ENCODE measurements around the gene CAPN2.
"Not testable (repeated sequence)": the region's sequence is repeated elsewhere in the genome, so short reads cannot be mapped to it uniquely, and the experiment has no call there.

CAPN2 gene

DNA sequence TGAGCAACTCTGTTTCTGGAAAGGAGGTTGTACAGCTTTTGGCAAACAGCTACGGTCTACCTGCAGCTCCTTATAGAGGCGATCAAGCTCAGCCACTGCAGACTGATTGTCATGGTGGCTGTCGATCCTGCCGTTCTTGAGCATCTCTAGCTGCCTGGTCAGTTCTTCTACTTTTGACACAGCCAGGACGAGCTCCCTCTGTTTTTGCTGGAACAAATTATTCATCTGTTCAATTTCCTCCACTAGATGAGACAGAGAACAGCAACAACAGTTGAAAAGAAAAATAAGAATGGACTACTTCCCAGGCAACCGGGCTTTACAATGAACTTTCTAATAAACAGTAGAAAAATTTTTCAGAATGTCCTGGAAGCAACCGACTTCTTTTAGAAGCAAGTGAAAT lies 90.9 kb downstream of the CAPN2 start:
- no peaks in the 10 kb centered on the region for H3F3A ChIP-seq (ENCODE audit: insufficient read depth)
- H3K27me3 ChIP-seq (ENCODE audit: low read length): no peaks in the 10 kb centered on the region
- H3K9me2 ChIP-seq (replicated peaks; ENCODE audit: insufficient read depth, low read length): no peaks in the 10 kb centered on the region
- no peaks in the 10 kb centered on the region for H3K79me2 ChIP-seq (ENCODE audit: insufficient read depth, low read length)
- no peak overlapping the region for H3K4me2 ChIP-seq (ENCODE audit: low read depth, low read length, poor library complexity, severe bottlenecking)
- H3K4me3 ChIP-seq (ENCODE audit: insufficient read depth, low read length, poor library complexity, severe bottlenecking): no peak overlapping the region
- H2AFZ ChIP-seq (ENCODE audit: low read depth, low read length, severe bottlenecking): no peak overlapping the region
- H3K9me3 ChIP-seq (ENCODE audit: insufficient read depth, low read length): no peaks in the 10 kb centered on the region
- no peak overlapping the region for H3K9ac ChIP-seq (ENCODE audit: low read length)
- no peaks in the 10 kb centered on the region for H4K20me1 ChIP-seq (ENCODE audit: low read depth, low read length)
- no peak for TF ChIP-seq EZH2phosphoT487 (conservative IDR thresholded peaks at IDR 0.05; ENCODE audit: low read length)
- TF ChIP-seq, protein P1, sequence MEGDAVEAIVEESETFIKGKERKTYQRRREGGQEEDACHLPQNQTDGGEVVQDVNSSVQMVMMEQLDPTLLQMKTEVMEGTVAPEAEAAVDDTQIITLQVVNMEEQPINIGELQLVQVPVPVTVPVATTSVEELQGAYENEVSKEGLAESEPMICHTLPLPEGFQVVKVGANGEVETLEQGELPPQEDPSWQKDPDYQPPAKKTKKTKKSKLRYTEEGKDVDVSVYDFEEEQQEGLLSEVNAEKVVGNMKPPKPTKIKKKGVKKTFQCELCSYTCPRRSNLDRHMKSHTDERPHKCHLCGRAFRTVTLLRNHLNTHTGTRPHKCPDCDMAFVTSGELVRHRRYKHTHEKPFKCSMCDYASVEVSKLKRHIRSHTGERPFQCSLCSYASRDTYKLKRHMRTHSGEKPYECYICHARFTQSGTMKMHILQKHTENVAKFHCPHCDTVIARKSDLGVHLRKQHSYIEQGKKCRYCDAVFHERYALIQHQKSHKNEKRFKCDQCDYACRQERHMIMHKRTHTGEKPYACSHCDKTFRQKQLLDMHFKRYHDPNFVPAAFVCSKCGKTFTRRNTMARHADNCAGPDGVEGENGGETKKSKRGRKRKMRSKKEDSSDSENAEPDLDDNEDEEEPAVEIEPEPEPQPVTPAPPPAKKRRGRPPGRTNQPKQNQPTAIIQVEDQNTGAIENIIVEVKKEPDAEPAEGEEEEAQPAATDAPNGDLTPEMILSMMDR (IDR thresholded peaks at IDR 0.05; ENCODE audit: insufficient read depth, low read length, poor library complexity, severe bottlenecking): no peak
- H3K27ac ChIP-seq (ENCODE audit: low read depth, low read length): no peak overlapping the region
- no peaks in the 10 kb centered on the region for H3K36me3 ChIP-seq (ENCODE audit: low read length)

DNA sequence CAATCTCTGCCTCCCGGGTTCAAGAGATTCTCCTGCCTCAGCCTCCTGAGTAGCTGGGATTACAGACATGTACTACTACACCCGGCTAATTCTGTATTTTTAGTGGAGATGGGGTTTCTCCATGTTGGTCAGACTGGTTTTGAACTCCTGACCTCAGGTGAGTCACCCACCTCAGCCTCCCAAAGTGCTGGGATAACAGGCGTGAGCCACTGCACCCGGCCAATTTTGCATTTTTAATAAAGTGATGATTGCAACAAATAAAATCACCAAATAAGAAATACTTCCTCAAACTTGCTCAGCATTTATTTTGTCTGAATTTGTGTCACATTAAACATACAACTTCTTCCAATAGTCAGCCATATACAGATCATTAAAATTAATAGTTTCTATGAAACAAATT lies 97.6 kb downstream of the CAPN2 start:
- H3K36me3 ChIP-seq (ENCODE audit: low read length); H4K20me1 ChIP-seq (ENCODE audit: low read depth, low read length); H3K4me3 ChIP-seq (ENCODE audit: insufficient read depth, low read length, poor library complexity, severe bottlenecking); H3K9me2 ChIP-seq (replicated peaks; ENCODE audit: insufficient read depth, low read length); H2AFZ ChIP-seq (ENCODE audit: low read depth, low read length, severe bottlenecking); H3K27me3 ChIP-seq (ENCODE audit: low read length); H3K4me2 ChIP-seq (ENCODE audit: low read depth, low read length, poor library complexity, severe bottlenecking); H3K9ac ChIP-seq (ENCODE audit: low read length); H3K9me3 ChIP-seq (ENCODE audit: insufficient read depth, low read length); H3K79me2 ChIP-seq (ENCODE audit: insufficient read depth, low read length); H3K27ac ChIP-seq (ENCODE audit: low read depth, low read length); H3F3A ChIP-seq (ENCODE audit: insufficient read depth): not testable (repeated sequence)

DNA sequence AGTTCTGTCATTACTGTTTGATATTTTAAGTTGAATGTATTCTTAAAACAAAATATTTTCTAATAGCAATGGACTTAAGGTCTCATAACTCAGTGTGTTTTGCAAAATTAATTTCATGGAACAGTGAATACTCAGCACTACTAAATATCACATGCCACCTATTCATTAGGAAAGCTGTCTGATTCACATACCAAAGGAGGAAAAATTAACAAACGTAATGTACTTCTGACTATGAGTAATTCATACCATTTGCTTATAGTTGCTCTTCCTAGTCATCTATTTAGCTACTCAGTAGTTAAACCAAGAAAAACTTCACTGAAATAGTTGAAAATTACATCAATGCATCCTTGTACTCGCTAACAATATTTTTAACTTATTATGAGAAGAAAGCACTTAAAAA lies 98.2 kb downstream of the CAPN2 start:
- Histone ChIP-seq H3K9me2 (replicated peaks; ENCODE audit: insufficient read depth, low read length) (no peaks in the 10 kb centered on the region), H4K20me1 (ENCODE audit: low read depth, low read length) (no peaks in the 10 kb centered on the region), H3K4me3 (ENCODE audit: insufficient read depth, low read length, poor library complexity, severe bottlenecking) (no peak overlapping the region), H2AFZ (ENCODE audit: low read depth, low read length, severe bottlenecking) (no peak overlapping the region), H3K9ac (ENCODE audit: low read length) (no peak overlapping the region), H3K9me3 (ENCODE audit: insufficient read depth, low read length) (no peaks in the 10 kb centered on the region), H3K36me3 (ENCODE audit: low read length) (peaks cover 6% of the 10 kb centered on the region; the same call in 1 of the 2 replicates), H3K27me3 (ENCODE audit: low read length) (no peaks in the 10 kb centered on the region), H3K27ac (ENCODE audit: low read depth, low read length) (no peak overlapping the region), H3K4me2 (ENCODE audit: low read depth, low read length, poor library complexity, severe bottlenecking) (no peak overlapping the region), H3K79me2 (ENCODE audit: insufficient read depth, low read length) (no peaks in the 10 kb centered on the region), H3F3A (ENCODE audit: insufficient read depth) (no peaks in the 10 kb centered on the region)
- TF ChIP-seq, protein P1 (IDR thresholded peaks at IDR 0.05; ENCODE audit: insufficient read depth, low read length, poor library complexity, severe bottlenecking): no peak
- no peak for TF ChIP-seq EZH2phosphoT487 (conservative IDR thresholded peaks at IDR 0.05; ENCODE audit: low read length)

DNA sequence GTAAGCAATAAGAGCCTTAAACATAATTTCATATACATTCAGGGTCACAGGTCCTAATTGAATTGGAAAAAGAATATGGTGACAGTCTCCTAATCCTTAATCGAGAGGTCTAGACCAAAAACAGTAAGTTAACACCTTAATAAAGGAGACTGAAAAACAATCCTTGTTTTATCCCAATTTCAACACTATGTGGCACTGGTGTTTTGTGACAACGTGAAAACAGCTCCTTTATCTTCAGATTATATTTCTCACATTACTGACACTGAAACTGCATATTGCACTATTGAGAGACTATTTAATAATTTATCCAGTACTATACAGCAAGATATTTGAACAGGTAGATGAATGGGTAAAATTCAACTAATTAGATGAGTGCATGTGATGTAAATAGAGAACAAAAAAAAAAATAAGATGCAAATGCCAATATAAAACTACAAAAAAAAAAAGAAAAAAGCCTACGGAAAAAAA lies 99.3 kb downstream of the CAPN2 start:
- Histone ChIP-seq H3K27me3 (ENCODE audit: low read length) (no peaks in the 10 kb centered on the region), H3K79me2 (ENCODE audit: insufficient read depth, low read length) (no peaks in the 10 kb centered on the region), H3K4me2 (ENCODE audit: low read depth, low read length, poor library complexity, severe bottlenecking) (no peak overlapping the region), H4K20me1 (ENCODE audit: low read depth, low read length) (no peaks in the 10 kb centered on the region), H2AFZ (ENCODE audit: low read depth, low read length, severe bottlenecking) (no peak overlapping the region), H3K4me3 (ENCODE audit: insufficient read depth, low read length, poor library complexity, severe bottlenecking) (no peak overlapping the region), H3K36me3 (ENCODE audit: low read length) (peaks cover 6% of the 10 kb centered on the region; the same call in 1 of the 2 replicates), H3K9ac (ENCODE audit: low read length) (no peak overlapping the region), H3K9me2 (replicated peaks; ENCODE audit: insufficient read depth, low read length) (no peaks in the 10 kb centered on the region), H3K9me3 (ENCODE audit: insufficient read depth, low read length) (no peaks in the 10 kb centered on the region), H3F3A (ENCODE audit: insufficient read depth) (no peaks in the 10 kb centered on the region), H3K27ac (ENCODE audit: low read depth, low read length) (no peak overlapping the region)
- no peak for TF ChIP-seq EZH2phosphoT487 (conservative IDR thresholded peaks at IDR 0.05; ENCODE audit: low read length)
- TF ChIP-seq, protein P1 (IDR thresholded peaks at IDR 0.05; ENCODE audit: insufficient read depth, low read length, poor library complexity, severe bottlenecking): peak; percentile 27

Measured in SU-DHL-6 (cell line).